Endodermal cell (in vitro differentiated cells): Measurements from ENCODE around the gene CEP85L. TPM values are rescaled to one million over a fixed set of nuclear protein-coding genes. Genes with fewer than 3 reads are reported as not detected.

ENCODE experiments used
- DNase-seq: peaks from one replicate; pipeline ENCODE4 v3.0.0-alpha.2; 2017
- H3K27ac ChIP-seq: 2 replicates; pipeline ENCODE4 v1.5.1; 2013; ENCODE audit warnings: mild to moderate bottlenecking, low read depth, low read length, moderate library complexity
- H3K27me3 ChIP-seq: 2 replicates; pipeline ENCODE4 v1.6.1; 2013; ENCODE audit warnings: mild to moderate bottlenecking, low read length, moderate library complexity; ENCODE audit not compliant: insufficient read depth, control insufficient read depth, poor library complexity, severe bottlenecking
- H3K36me3 ChIP-seq: 2 replicates; pipeline ENCODE4 v1.7.0; 2013; ENCODE audit warnings: mild to moderate bottlenecking, low read length, moderate library complexity; ENCODE audit not compliant: control insufficient read depth, insufficient read depth
- H3K4me1 ChIP-seq: one replicate; pipeline ENCODE4 v1.7.0; 2013; ENCODE audit warnings: low read length; ENCODE audit not compliant: control insufficient read depth, insufficient read depth
- H3K4me3 ChIP-seq: 2 replicates; pipeline ENCODE4 v1.5.1; 2013; ENCODE audit warnings: mild to moderate bottlenecking, low read length, moderate library complexity
- H3K9ac ChIP-seq: 2 replicates; pipeline ENCODE4 v1.6.1; 2013; ENCODE audit warnings: mild to moderate bottlenecking, low read length, moderate library complexity; ENCODE audit not compliant: poor library complexity, severe bottlenecking; ENCODE audit errors: extremely low read depth
- H3K9me3 ChIP-seq: 2 replicates; pipeline ENCODE4 v1.6.1; 2013; ENCODE audit warnings: mild to moderate bottlenecking, low read length, moderate library complexity; ENCODE audit not compliant: control insufficient read depth
- H3K27ac Mint-ChIP-seq: 2 replicates; pipeline ENCODE4 v1.8.0; 2020; ENCODE audit warnings: mixed read lengths
- H3K27me3 Mint-ChIP-seq: 2 replicates; pipeline ENCODE4 v1.8.0; 2021; ENCODE audit warnings: mild to moderate bottlenecking, mixed read lengths; ENCODE audit not compliant: insufficient read depth
- H3K36me3 Mint-ChIP-seq: 2 replicates; pipeline ENCODE4 v1.8.0; 2020; ENCODE audit warnings: low read depth, mixed read lengths
- H3K4me1 Mint-ChIP-seq: 2 replicates; pipeline ENCODE4 v1.8.0; 2020; ENCODE audit warnings: mixed read lengths
- H3K4me3 Mint-ChIP-seq: 2 replicates; pipeline ENCODE4 v1.8.0; 2020; ENCODE audit warnings: mild to moderate bottlenecking, moderate library complexity, mixed read lengths
- H3K9me3 Mint-ChIP-seq: 2 replicates; pipeline ENCODE4 v1.8.0; 2020; ENCODE audit warnings: mild to moderate bottlenecking, mixed read lengths
- WGBS, 2 experiments: methylation state at CpG; one replicate each; pipeline versions ENCODE4 v1.1.5 to v1.1.7; 2013; ENCODE audit warnings: missing lambda C conversion rate in 2 of 2, mixed read lengths in 1 of 2; ENCODE audit not compliant: insufficient coverage in 1 of 2, insufficient read length in 1 of 2; 5-methylcytosine and 5-hydroxymethylcytosine counted together
- total RNA-seq, 2 donors: library from RNA; stranded (reverse); fragmentation: NEBNext Ultra II Directional in 1 of 2; extraction: Animal tissue kit (Norgen Biotek cat#: 25700) in 1 of 2; gene quantifications; 2 replicates in 1 of 2; 3 replicates in 1 of 2; pipeline ENCODE4 v1.2.1, GENCODE V29; 2021
- TF ChIP-seq, protein P1 (sequence below): fragments of 200-600 bp; sonication (generic); conservative IDR thresholded peaks from 2 replicates; pipeline ENCODE4 v1.5.0; 2021; ENCODE audit warnings: antibody characterized with exemption, mild to moderate bottlenecking

Gene CEP85L
- total RNA-seq, 2 donors from 2014 or later, result 6.7 to 10.2 TPM

DNA sequence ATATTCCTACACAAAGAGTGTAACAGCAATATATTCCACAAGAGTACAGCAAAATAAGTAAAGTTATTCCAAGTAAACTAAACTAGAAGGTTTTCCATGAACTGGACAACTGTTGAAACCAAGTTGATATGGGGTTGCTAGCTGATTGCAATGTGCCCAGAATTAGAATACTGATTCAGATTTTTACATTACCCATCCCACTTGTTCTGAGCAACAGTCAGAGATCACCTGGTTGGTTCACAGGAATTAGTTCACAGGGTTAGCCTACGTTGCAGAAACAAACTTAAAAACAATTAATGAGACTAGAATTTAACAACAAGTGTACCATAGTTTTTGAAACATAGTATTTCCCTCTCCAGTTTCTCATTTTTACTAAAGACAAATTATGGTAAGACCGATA, 49.1 kb downstream of the CEP85L start:
- H3K4me3 ChIP-seq, result no peak overlapping the region
- peaks cover 23% of the 10 kb centered on the region for H3K9me3 ChIP-seq
- Mint-ChIP-seq H3K9me3 (peaks cover 24% of the 10 kb centered on the region), H3K36me3 (peaks cover 5% of the 10 kb centered on the region), H3K4me1 (no peaks in the 10 kb centered on the region), H3K27me3 (no peaks in the 10 kb centered on the region), H3K4me3 (no peak overlapping the region), H3K27ac (no peak overlapping the region)
- H3K4me1 ChIP-seq, result no peaks in the 10 kb centered on the region
- no peak overlapping the region for H3K27ac ChIP-seq
- no peak for DNase-seq
- no peaks in the 10 kb centered on the region for H3K27me3 ChIP-seq
- H3K36me3 ChIP-seq, result no peaks in the 10 kb centered on the region
- WGBS, 2 experiments, result 27 to 69% methylated on average over 1 to 2 of the region's 2 CpGs
- H3K9ac ChIP-seq, result no peak overlapping the region
- TF ChIP-seq, protein P1, sequence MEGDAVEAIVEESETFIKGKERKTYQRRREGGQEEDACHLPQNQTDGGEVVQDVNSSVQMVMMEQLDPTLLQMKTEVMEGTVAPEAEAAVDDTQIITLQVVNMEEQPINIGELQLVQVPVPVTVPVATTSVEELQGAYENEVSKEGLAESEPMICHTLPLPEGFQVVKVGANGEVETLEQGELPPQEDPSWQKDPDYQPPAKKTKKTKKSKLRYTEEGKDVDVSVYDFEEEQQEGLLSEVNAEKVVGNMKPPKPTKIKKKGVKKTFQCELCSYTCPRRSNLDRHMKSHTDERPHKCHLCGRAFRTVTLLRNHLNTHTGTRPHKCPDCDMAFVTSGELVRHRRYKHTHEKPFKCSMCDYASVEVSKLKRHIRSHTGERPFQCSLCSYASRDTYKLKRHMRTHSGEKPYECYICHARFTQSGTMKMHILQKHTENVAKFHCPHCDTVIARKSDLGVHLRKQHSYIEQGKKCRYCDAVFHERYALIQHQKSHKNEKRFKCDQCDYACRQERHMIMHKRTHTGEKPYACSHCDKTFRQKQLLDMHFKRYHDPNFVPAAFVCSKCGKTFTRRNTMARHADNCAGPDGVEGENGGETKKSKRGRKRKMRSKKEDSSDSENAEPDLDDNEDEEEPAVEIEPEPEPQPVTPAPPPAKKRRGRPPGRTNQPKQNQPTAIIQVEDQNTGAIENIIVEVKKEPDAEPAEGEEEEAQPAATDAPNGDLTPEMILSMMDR, result no peak

DNA sequence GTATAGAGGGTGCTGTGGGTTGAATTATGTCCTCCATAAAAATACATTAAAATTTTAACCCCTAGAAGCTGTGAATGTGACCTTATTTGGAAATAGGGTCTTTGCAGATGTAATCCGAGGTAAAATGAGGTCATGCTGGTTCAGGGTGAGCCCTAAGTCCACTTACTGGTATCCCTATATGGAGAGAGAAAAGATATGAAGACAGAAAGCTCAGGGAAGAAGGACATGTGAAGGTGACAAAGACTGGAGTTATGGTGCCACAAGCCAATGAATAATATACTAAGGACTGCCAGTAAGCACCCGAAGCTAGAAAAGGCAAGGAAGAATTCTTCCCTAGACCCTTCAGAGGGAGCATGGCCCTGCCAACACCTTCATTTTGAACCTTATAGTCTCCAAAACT, 53.1 kb downstream of the CEP85L start:
- no peak for DNase-seq
- Histone ChIP-seq H3K27ac (no peak overlapping the region), H3K4me3 (no peak overlapping the region), H3K4me1 (no peaks in the 10 kb centered on the region), H3K36me3 (no peaks in the 10 kb centered on the region), H3K27me3 (no peaks in the 10 kb centered on the region), H3K9me3 (peaks cover 17% of the 10 kb centered on the region), H3K9ac (no peak overlapping the region)
- no peaks in the 10 kb centered on the region for H3K4me1 Mint-ChIP-seq
- TF ChIP-seq, protein P1, result no peak
- WGBS, 2 experiments, result 80 to 85% methylated on average over 1 to 2 of the region's 2 CpGs
- H3K4me3 Mint-ChIP-seq, result no peak overlapping the region
- H3K27ac Mint-ChIP-seq, result no peak overlapping the region
- H3K36me3 Mint-ChIP-seq, result peaks cover 6% of the 10 kb centered on the region
- H3K27me3 Mint-ChIP-seq, result no peaks in the 10 kb centered on the region
- H3K9me3 Mint-ChIP-seq, result peaks cover 17% of the 10 kb centered on the region

DNA sequence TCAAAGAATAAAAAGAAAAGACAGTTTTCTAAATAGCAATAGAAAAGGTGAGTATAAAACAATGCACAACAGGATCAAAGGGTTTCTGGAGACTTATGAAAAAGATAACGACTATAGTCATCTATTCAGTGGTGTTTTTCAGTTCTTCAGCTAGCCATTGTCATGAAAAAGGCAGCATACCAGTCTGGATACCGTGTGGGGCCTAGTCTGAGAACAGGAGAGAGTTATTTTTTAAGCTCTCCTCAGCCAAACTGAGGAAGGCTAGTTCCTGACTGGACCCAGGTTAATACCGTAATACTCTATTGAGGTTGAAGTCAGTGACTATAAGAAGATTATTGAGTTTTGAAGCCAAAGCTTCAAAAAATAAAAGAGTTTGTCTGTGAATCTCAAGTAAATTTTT, 53.8 kb downstream of the CEP85L start:
- 54 to 66% methylated on average over 3 of the region's 3 CpGs for WGBS, 2 experiments
- no peaks in the 10 kb centered on the region for H3K4me1 ChIP-seq
- H3K4me3 ChIP-seq, result no peak overlapping the region
- Mint-ChIP-seq H3K27ac (no peak overlapping the region), H3K4me1 (no peaks in the 10 kb centered on the region), H3K9me3 (peaks cover 11% of the 10 kb centered on the region), H3K4me3 (no peak overlapping the region), H3K36me3 (peaks cover 4% of the 10 kb centered on the region), H3K27me3 (no peaks in the 10 kb centered on the region)
- H3K27ac ChIP-seq, result no peak overlapping the region
- peaks cover 10% of the 10 kb centered on the region for H3K9me3 ChIP-seq
- H3K27me3 ChIP-seq, result no peaks in the 10 kb centered on the region
- no peaks in the 10 kb centered on the region for H3K36me3 ChIP-seq
- H3K9ac ChIP-seq, result no peak overlapping the region
- TF ChIP-seq, protein P1, result no peak
- no peak for DNase-seq
